ENCODE results near the gene SMIM36.
"Not testable (repeated sequence)": the region's sequence is repeated elsewhere in the genome, so short reads cannot be mapped to it uniquely, and the experiment has no call there.

Gene SMIM36

DNA sequence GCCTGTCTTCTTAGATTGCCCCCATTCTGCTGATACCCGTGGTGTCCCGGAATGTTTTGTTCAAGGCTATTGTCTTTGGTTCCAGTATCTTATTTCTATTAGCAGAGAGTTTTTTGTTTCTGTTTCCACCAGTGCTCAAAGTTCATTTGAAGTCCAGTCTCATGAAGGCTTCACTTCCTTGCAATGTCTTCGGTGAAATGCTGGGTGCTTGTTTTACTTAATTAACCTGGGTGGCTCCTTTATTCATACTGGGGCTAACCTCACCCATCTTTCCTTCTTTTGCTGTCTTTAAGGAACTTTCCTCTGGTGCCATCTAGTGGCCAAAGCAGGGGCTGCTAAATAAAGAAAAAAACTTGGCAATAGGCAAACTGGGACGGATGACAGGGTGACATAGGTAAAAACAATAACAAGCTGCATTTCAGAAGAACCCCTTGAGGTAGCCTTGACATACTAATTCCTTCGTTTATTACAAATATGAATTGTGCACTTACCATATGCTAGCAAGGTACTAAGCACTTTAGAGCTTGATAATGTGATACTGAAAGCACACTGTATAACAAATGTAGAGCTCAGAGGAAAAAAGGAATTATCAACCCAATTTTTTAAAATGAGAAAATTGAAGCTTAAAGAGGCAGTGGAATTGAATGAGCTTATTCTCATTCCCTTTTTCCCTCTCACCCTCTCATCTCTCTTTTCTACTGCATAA, 2.8 kb upstream of the SMIM36 start:
- peak; percentile 84 for DNase-seq (ENCODE audit: low read depth)
- TF ChIP-seq, protein P1, sequence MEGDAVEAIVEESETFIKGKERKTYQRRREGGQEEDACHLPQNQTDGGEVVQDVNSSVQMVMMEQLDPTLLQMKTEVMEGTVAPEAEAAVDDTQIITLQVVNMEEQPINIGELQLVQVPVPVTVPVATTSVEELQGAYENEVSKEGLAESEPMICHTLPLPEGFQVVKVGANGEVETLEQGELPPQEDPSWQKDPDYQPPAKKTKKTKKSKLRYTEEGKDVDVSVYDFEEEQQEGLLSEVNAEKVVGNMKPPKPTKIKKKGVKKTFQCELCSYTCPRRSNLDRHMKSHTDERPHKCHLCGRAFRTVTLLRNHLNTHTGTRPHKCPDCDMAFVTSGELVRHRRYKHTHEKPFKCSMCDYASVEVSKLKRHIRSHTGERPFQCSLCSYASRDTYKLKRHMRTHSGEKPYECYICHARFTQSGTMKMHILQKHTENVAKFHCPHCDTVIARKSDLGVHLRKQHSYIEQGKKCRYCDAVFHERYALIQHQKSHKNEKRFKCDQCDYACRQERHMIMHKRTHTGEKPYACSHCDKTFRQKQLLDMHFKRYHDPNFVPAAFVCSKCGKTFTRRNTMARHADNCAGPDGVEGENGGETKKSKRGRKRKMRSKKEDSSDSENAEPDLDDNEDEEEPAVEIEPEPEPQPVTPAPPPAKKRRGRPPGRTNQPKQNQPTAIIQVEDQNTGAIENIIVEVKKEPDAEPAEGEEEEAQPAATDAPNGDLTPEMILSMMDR (IDR thresholded peaks at IDR 0.05; ENCODE audit: insufficient read depth, low read depth, low read length, missing control alignments): peak; percentile 83
- no peak overlapping the region for H3K4me3 ChIP-seq (ENCODE audit: low read depth, low read length)

DNA sequence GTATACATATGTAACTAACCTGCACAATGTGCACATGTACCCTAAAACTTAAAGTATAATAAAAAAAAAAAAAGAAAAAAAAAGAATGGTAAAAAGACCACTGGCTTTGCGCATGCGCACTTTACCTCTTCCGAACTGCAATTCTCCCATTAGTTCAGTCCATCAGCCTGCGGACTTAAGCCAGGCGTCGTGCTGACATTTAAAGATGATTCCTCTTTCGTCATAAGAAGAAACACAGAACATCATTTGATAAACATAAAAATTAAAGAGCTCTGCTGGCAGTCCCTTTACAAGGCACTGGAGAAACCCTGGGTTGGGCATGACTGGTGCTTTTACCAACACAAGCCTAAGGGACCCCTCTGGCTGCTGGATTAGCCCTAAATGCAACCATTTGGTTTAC, 3.6 kb downstream of the SMIM36 start:
- not testable (repeated sequence) for DNase-seq (ENCODE audit: low read depth); H3K4me3 ChIP-seq (ENCODE audit: low read depth, low read length)

DNA sequence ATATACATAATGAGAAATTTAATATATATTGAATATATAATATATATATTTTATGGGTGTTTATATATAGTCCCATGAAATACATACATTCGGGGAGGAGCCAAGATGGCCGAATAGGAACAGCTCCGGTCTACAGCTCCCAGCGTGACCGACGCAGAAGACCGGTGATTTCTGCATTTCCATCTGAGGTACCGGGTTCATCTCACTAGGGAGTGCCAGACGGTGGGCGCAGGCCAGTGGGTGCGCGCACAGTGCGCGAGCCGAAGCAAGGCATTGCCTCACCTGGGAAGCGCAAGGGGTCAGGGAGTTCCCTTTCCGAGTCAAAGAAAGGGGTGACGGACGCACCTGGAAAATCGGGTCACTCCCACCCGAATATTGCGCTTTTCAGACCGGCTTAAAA, 9.6 kb downstream of the SMIM36 start:
- not testable (repeated sequence) for H3K4me3 ChIP-seq (ENCODE audit: low read depth, low read length)

DNA sequence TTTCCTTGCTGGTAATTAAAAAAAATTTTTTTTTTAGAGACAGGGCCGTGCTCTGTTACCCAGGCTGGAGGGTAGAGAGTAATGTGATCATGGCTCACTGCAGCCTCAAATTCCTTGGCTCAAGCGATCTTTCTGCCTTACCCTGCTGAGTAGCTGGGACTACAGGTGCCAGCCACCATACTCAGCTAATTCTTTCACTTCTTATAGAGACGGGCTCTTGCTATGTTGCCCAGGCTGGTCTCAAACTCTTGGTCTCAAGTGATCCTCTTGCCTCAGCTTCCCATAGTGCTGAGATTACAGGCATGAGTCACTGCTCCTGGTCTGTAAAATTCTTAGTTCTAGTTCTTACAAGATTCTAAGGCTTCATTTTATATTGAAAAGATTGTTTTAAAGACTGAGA, 11.1 kb downstream of the SMIM36 start:
- TF ChIP-seq, protein P1 (IDR thresholded peaks at IDR 0.05; ENCODE audit: insufficient read depth, low read depth, low read length, missing control alignments): no peak
- no peak overlapping the region for H3K4me3 ChIP-seq (ENCODE audit: low read depth, low read length)
- DNase-seq (ENCODE audit: low read depth): no peak

More for the DNA sequence above, 9.6 kb downstream of the SMIM36 start:
- DNase-seq (ENCODE audit: low read depth): not testable (repeated sequence)

DNA sequence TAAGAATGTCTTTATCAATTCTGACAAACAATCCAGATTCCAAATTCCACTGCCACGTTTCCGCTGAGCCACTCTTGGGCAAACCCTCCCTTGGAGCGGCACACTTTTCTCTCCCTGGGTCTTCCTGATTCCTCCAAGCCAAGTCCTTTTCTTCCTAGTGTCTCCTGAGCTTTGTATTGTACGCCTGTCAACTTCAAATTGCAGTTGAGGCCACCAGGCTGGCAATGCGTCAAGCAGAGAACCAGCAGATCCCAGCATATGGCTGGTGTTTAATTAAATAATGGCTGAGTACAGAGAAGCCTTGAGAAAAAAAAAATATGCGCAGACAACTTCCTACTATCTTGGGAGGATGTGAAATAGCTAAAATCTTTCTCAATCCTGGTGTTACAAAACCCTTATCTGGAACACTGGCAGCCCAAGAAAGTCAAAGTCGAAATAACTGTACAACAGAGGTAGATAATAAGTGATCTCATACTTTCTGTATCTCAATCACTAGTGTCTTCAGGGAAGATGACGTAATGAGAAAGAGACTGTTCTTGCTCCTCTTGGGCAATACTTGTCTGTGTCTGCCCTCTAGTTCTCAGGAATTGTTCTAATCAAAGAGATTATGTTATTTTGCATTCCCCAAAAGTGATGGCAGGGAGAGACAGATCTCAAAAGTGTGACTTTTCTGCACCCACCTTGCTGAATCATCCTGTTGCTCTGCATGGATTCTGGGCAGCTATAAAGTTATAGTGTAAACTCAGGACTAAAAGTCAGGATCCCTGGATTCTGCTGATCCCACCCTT, 15.0 kb downstream of the SMIM36 start:
- DNase-seq (ENCODE audit: low read depth): peak; percentile 17

DNA sequence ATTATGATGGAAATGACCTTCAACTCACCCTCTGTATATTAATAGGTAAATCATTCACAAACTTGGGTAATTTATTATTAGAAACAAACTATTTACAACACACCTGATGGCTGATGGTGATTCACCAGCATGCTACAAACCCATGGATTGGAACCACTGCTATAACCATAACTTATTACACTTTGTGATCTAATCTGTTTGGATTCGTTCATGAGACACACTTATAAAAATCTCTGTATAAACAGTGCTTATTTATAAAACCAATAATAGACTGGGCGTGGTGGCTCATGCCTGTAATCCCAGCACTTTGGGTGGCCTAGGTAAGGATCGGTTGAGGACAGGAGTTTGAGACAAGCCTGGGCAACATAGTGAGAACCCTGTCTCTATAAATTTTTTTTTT, 16.0 kb downstream of the SMIM36 start:
- H3K4me3 ChIP-seq (ENCODE audit: low read depth, low read length): no peak overlapping the region
- no peak for DNase-seq (ENCODE audit: low read depth)
- TF ChIP-seq, protein P1 (IDR thresholded peaks at IDR 0.05; ENCODE audit: insufficient read depth, low read depth, low read length, missing control alignments): no peak

More for the DNA sequence above, 15.0 kb downstream of the SMIM36 start:
- H3K4me3 ChIP-seq (ENCODE audit: low read depth, low read length): no peak overlapping the region
- TF ChIP-seq, protein P1 (IDR thresholded peaks at IDR 0.05; ENCODE audit: insufficient read depth, low read depth, low read length, missing control alignments): no peak

DNA sequence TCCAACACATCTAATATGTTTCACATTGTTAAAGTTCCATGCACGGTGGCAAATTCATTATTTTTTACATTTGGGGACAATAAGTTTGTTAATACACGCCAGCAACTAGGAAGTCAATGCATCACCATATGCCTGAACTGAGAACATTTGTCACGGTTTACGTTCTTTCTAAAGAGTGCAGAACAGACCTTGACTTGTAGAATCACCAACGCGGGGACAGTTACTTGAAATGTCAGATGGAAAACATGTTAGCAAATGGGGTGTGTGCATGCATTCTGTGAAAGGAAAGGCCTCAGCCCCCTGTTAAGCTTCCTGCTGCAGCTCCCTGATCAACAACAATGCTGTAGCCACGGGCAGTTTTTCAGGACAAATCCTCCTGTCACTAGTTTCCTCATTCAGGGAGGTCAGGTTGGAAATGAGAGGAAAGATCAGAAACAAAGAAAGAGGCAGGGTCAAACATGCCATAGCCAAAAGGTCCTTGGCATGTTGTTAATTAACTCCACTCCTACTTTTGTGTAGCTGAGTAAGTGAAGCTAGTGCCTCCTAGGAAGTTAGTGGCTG, 18.4 kb downstream of the SMIM36 start:
- DNase-seq (ENCODE audit: low read depth): no peak
- no peak overlapping the region for H3K4me3 ChIP-seq (ENCODE audit: low read depth, low read length)
- TF ChIP-seq, protein P1 (IDR thresholded peaks at IDR 0.05; ENCODE audit: insufficient read depth, low read depth, low read length, missing control alignments): no peak

Data from GM12865 (cell line).